ENCODE measurements around the gene MACROD2. TPM values are rescaled to one million over a fixed set of nuclear protein-coding genes. Genes with fewer than 3 reads are reported as not detected.

Gene MACROD2
- total and polyA plus RNA-seq, 2 of the 4 experiments (the other 2 are of a cell fraction), result not detected

GRCh38 chr20:14637441-14637840, 642.1 kb downstream of the MACROD2 start:
- DNase-seq (no peak), ATAC-seq (ENCODE audit: low read depth) (no peak)
- Histone ChIP-seq H2AK5ac (ENCODE audit: low read depth, low read length) (no peak overlapping the region), H2AFZ (replicated peaks; ENCODE audit: low read length, poor library complexity) (no peak overlapping the region), H4K20me1 (ENCODE audit: insufficient read depth, low read length) (no peaks in the 10 kb centered on the region), H3K27me3 (ENCODE audit: control insufficient read depth, insufficient read depth, low read length) (no peaks in the 10 kb centered on the region), H3K9me1 (ENCODE audit: insufficient read depth, low read length) (no peaks in the 10 kb centered on the region), H3K14ac (replicated peaks; ENCODE audit: low read depth, low read length) (no peak overlapping the region), H3K4me2 (ENCODE audit: low read depth, low read length) (no peak overlapping the region), H3K4ac (ENCODE audit: low read depth, low read length) (no peak overlapping the region), H4K91ac (ENCODE audit: insufficient read depth, low read depth, low read length) (no peak overlapping the region), H4K5ac (ENCODE audit: low read depth, low read length) (no peak overlapping the region), H3K4me1 (ENCODE audit: control insufficient read depth, insufficient read depth, low read length) (no peaks in the 10 kb centered on the region), H2AK9ac (replicated peaks; ENCODE audit: low read depth, low read length, poor library complexity) (no peak overlapping the region), H3K4me3 (ENCODE audit: insufficient read depth, low read depth, low read length) (no peak overlapping the region), H3K27ac (ENCODE audit: insufficient read depth, low read length) (no peak overlapping the region), H2BK20ac (ENCODE audit: low read depth, low read length) (no peak overlapping the region), H2BK120ac (ENCODE audit: low read depth, low read length) (no peak overlapping the region), H3K18ac (ENCODE audit: low read depth, low read length) (no peak overlapping the region), H2BK15ac (ENCODE audit: low read depth, low read length) (no peak overlapping the region), H3K79me1 (ENCODE audit: low read depth in 1 of 2, low read length in 2 of 2) (no peaks in the 10 kb centered on the region), H3K23ac (ENCODE audit: low read depth, low read length) (no peak overlapping the region), H4K8ac (ENCODE audit: low read depth in 2 of 2, low read length in 2 of 2) (no peak overlapping the region), H3K36me3 (ENCODE audit: control insufficient read depth, insufficient read depth, low read length) (no peaks in the 10 kb centered on the region), H3K56ac (ENCODE audit: extremely low read depth, insufficient read depth, low read length) (no peak overlapping the region), H3K9ac (ENCODE audit: low read depth, low read length) (no peak overlapping the region), H3K9me3 (ENCODE audit: control insufficient read depth, insufficient read depth, low read length) (no peaks in the 10 kb centered on the region), H2BK5ac (ENCODE audit: low read depth, low read length, poor library complexity, severe bottlenecking) (no peak overlapping the region)
- in situ Hi-C loops (cut with MboI; ENCODE audit: low sequenced_read_pairs), result no loop called here
- no TSS peak for BruUV-seq (replicated peaks)
- intact Hi-C loops (cut with micrococcal nuclease), result no loop called here
- no CpG with 5 or more reads among the region's 4 CpGs for WGBS, 2 experiments (ENCODE audit: extremely low coverage in 2 of 2, insufficient read length in 1 of 2)
- POLR2A ChIA-PET (ENCODE audit: unreplicated experiment), result no interaction called here
- dilution Hi-C loops (cut with HindIII; ENCODE audit: low sequenced_read_pairs, unreplicated experiment), result no loop called here
- no peak for TF ChIP-seq SMC3 (IDR thresholded peaks at IDR 0.05; ENCODE audit: low read depth, low read length)
- no peak for TF ChIP-seq MXI1 (IDR thresholded peaks at IDR 0.05; ENCODE audit: borderline replicate concordance, low read depth, low read length)
- TF ChIP-seq NFE2L2 (IDR thresholded peaks at IDR 0.05; ENCODE audit: low read depth, low read length), result no peak
- no peak for TF ChIP-seq FOS (IDR thresholded peaks at IDR 0.05; ENCODE audit: low read depth, low read length)
- TF ChIP-seq, protein P1, sequence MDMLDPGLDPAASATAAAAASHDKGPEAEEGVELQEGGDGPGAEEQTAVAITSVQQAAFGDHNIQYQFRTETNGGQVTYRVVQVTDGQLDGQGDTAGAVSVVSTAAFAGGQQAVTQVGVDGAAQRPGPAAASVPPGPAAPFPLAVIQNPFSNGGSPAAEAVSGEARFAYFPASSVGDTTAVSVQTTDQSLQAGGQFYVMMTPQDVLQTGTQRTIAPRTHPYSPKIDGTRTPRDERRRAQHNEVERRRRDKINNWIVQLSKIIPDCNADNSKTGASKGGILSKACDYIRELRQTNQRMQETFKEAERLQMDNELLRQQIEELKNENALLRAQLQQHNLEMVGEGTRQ (IDR thresholded peaks at IDR 0.05; ENCODE audit: low read depth, low read length), result no peak
- TF ChIP-seq CEBPB (IDR thresholded peaks at IDR 0.05; ENCODE audit: low read depth, low read length), result no peak
- TF ChIP-seq RAD21 (IDR thresholded peaks at IDR 0.05; ENCODE audit: low read length), result no peak
- no peak for TF ChIP-seq MAFK (IDR thresholded peaks at IDR 0.05; ENCODE audit: low read depth, low read length)
- TF ChIP-seq POLR2A (IDR thresholded peaks at IDR 0.05; ENCODE audit: low read depth, low read length), result no peak
- TF ChIP-seq, protein P2, sequence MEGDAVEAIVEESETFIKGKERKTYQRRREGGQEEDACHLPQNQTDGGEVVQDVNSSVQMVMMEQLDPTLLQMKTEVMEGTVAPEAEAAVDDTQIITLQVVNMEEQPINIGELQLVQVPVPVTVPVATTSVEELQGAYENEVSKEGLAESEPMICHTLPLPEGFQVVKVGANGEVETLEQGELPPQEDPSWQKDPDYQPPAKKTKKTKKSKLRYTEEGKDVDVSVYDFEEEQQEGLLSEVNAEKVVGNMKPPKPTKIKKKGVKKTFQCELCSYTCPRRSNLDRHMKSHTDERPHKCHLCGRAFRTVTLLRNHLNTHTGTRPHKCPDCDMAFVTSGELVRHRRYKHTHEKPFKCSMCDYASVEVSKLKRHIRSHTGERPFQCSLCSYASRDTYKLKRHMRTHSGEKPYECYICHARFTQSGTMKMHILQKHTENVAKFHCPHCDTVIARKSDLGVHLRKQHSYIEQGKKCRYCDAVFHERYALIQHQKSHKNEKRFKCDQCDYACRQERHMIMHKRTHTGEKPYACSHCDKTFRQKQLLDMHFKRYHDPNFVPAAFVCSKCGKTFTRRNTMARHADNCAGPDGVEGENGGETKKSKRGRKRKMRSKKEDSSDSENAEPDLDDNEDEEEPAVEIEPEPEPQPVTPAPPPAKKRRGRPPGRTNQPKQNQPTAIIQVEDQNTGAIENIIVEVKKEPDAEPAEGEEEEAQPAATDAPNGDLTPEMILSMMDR (conservative IDR thresholded peaks at IDR 0.05; ENCODE audit: low read depth, low read length), result no peak
- TF ChIP-seq ELK1 (IDR thresholded peaks at IDR 0.05; ENCODE audit: borderline replicate concordance, low read depth, low read length), result no peak
- no peak for TF ChIP-seq RFX5 (IDR thresholded peaks at IDR 0.05; ENCODE audit: low read depth, low read length)
- no peak for TF ChIP-seq RCOR1 (IDR thresholded peaks at IDR 0.05; ENCODE audit: insufficient replicate concordance, low read length)
- TF ChIP-seq MAZ (IDR thresholded peaks at IDR 0.05; ENCODE audit: borderline replicate concordance, low read depth, low read length), result no peak
- TF ChIP-seq BHLHE40 (IDR thresholded peaks at IDR 0.05; ENCODE audit: low read depth, low read length), result no peak
- TF ChIP-seq CHD1 (IDR thresholded peaks at IDR 0.05; ENCODE audit: low read depth, low read length), result no peak
- CTCF ChIA-PET, result no interaction called here

All from IMR-90 (cell line).